ENCODE results near the gene NOC2L.

NOC2L gene

GRCh38 chr1:930633-931138, 28.4 kb downstream of the NOC2L start:
- no peak for DNase-seq (ENCODE audit: low read depth in 1 of 2, low spot score in 1 of 2)

GRCh38 chr1:929712-930632, 29.1 kb downstream of the NOC2L start:
- no peak for DNase-seq (ENCODE audit: low read depth in 1 of 2, low spot score in 1 of 2)

GRCh38 chr1:928825-929661, 30.0 kb downstream of the NOC2L start:
- DNase-seq (ENCODE audit: low read depth in 1 of 2, low spot score in 1 of 2), result no peak

- DNase-seq (ENCODE audit: low read depth in 1 of 2, low spot score in 1 of 2), result no peak
Observed at GRCh38 chr1:927748-928147, 31.3 kb downstream of the NOC2L start.

- no peak for DNase-seq (ENCODE audit: low read depth in 1 of 2, low spot score in 1 of 2)
Observed at GRCh38 chr1:927234-927633, 31.8 kb downstream of the NOC2L start.

GRCh38 chr1:925561-926421, 33.3 kb downstream of the NOC2L start:
- no peak for DNase-seq (ENCODE audit: low read depth in 1 of 2, low spot score in 1 of 2)

- no peak for DNase-seq (ENCODE audit: low read depth in 1 of 2, low spot score in 1 of 2)
Observed at GRCh38 chr1:924656-925560, 34.1 kb downstream of the NOC2L start.

- no peak for DNase-seq (ENCODE audit: low read depth in 1 of 2, low spot score in 1 of 2)
Observed at GRCh38 chr1:923991-924655, 34.9 kb downstream of the NOC2L start.

- peak; percentile 44 to 58 for DNase-seq (ENCODE audit: low read depth in 1 of 2, low spot score in 1 of 2)
Observed at GRCh38 chr1:923131-923990, 35.7 kb downstream of the NOC2L start, which contains the start of gene SAMD11. SAMD11 (plus strand) TSS chr1:923923; CDS start chr1:924432, 509 bp downstream.

GRCh38 chr1:921011-921837, 37.8 kb downstream of the NOC2L start:
- DNase-seq (ENCODE audit: low read depth in 1 of 2, low spot score in 1 of 2), result no peak

GRCh38 chr1:920521-920920, 38.5 kb downstream of the NOC2L start:
- DNase-seq (ENCODE audit: low read depth in 1 of 2, low spot score in 1 of 2), result no peak

GRCh38 chr1:920010-920409, 39.0 kb downstream of the NOC2L start:
- DNase-seq (ENCODE audit: low read depth in 1 of 2, low spot score in 1 of 2), result no peak

- DNase-seq (ENCODE audit: low read depth in 1 of 2, low spot score in 1 of 2), result no peak
Observed at GRCh38 chr1:919271-919872, 39.7 kb downstream of the NOC2L start.

GRCh38 chr1:918843-919242, 40.2 kb downstream of the NOC2L start:
- DNase-seq (ENCODE audit: low read depth in 1 of 2, low spot score in 1 of 2), result no peak

- DNase-seq (ENCODE audit: low read depth in 1 of 2, low spot score in 1 of 2), result no peak
Observed at GRCh38 chr1:918353-918752, 40.7 kb downstream of the NOC2L start.

- DNase-seq (ENCODE audit: low read depth in 1 of 2, low spot score in 1 of 2), result no peak
Observed at GRCh38 chr1:917466-918091, 41.5 kb downstream of the NOC2L start.

- DNase-seq (ENCODE audit: low read depth in 1 of 2, low spot score in 1 of 2), result no peak
Observed at GRCh38 chr1:917076-917459, 42.0 kb downstream of the NOC2L start.

Data from stimulated activated CD4-positive, alpha-beta T cell treated with anti-CD3 and anti-CD28 coated beads, Interleukin-15, amount 100 ng/mL, for 1 hour (primary cell).